ENCODE measurements around the gene HLA-G. TPM values are rescaled to one million over a fixed set of nuclear protein-coding genes. Genes with fewer than 3 reads are reported as not detected.

The HLA-G gene
- total RNA-seq, 4 donors from 2014 or later, result 0.80 to 1.1 TPM; not detected in 2

- H3K27ac ChIP-seq, result no peak overlapping the region
- H3K4me1 ChIP-seq, result no peaks in the 10 kb centered on the region
- 82% methylated on average over 2 of the region's 2 CpGs for WGBS
- no peak for DNase-seq (ENCODE audit: low spot score in 2 of 2)
- no peaks in the 10 kb centered on the region for H3K9me3 ChIP-seq
- H3K4me3 ChIP-seq, result no peak overlapping the region
- TF ChIP-seq POLR2AphosphoS5 (IDR thresholded peaks at IDR 0.05) (no peak), CTCF (IDR thresholded peaks at IDR 0.05) (no peak), POLR2A (IDR thresholded peaks at IDR 0.05) (no peak), EP300 (IDR thresholded peaks at IDR 0.05) (no peak)
- peaks cover 9% of the 10 kb centered on the region for H3K27me3 ChIP-seq
- H3K36me3 ChIP-seq, result no peaks in the 10 kb centered on the region
These were observed 17.3 kb upstream of the HLA-G start for GRCh38 chr6:29810371-29810770.

GRCh38 chr6:29811377-29811776 is 16.2 kb upstream of the HLA-G start:
- Histone ChIP-seq H3K27me3 (peaks cover 7% of the 10 kb centered on the region), H3K4me1 (no peaks in the 10 kb centered on the region), H3K36me3 (no peaks in the 10 kb centered on the region), H3K27ac (no peak overlapping the region), H3K9me3 (no peaks in the 10 kb centered on the region), H3K4me3 (no peak overlapping the region)
- DNase-seq (ENCODE audit: low spot score in 2 of 2), result no peak
- no peak for TF ChIP-seq EP300 (IDR thresholded peaks at IDR 0.05)
- no peak for TF ChIP-seq POLR2AphosphoS5 (IDR thresholded peaks at IDR 0.05)
- no peak for TF ChIP-seq POLR2A (IDR thresholded peaks at IDR 0.05)
- TF ChIP-seq CTCF (IDR thresholded peaks at IDR 0.05), result no peak
- WGBS, result 100% methylated on average over 1 of the region's 1 CpG

GRCh38 chr6:29813066-29813465 is 14.6 kb upstream of the HLA-G start:
- Histone ChIP-seq H3K27ac (no peak overlapping the region), H3K36me3 (no peaks in the 10 kb centered on the region), H3K4me1 (no peaks in the 10 kb centered on the region), H3K4me3 (no peak overlapping the region), H3K27me3 (no peaks in the 10 kb centered on the region), H3K9me3 (no peaks in the 10 kb centered on the region)
- 38% methylated on average over 1 of the region's 1 CpG for WGBS
- DNase-seq (ENCODE audit: low spot score in 2 of 2), result no peak
- TF ChIP-seq POLR2A (IDR thresholded peaks at IDR 0.05), result no peak
- TF ChIP-seq CTCF (IDR thresholded peaks at IDR 0.05), result no peak
- no peak for TF ChIP-seq EP300 (IDR thresholded peaks at IDR 0.05)
- TF ChIP-seq POLR2AphosphoS5 (IDR thresholded peaks at IDR 0.05), result no peak

GRCh38 chr6:29813809-29814208 is 13.8 kb upstream of the HLA-G start:
- Histone ChIP-seq H3K9me3 (no peaks in the 10 kb centered on the region), H3K27ac (no peak overlapping the region), H3K36me3 (no peaks in the 10 kb centered on the region), H3K4me3 (no peak overlapping the region), H3K27me3 (no peaks in the 10 kb centered on the region), H3K4me1 (no peaks in the 10 kb centered on the region)
- TF ChIP-seq POLR2A (IDR thresholded peaks at IDR 0.05) (no peak), CTCF (IDR thresholded peaks at IDR 0.05) (no peak), EP300 (IDR thresholded peaks at IDR 0.05) (no peak), POLR2AphosphoS5 (IDR thresholded peaks at IDR 0.05) (no peak)
- no peak for DNase-seq (ENCODE audit: low spot score in 2 of 2)
- WGBS, result 70% methylated on average over 7 of the region's 7 CpGs

- no peaks in the 10 kb centered on the region for H3K36me3 ChIP-seq
- H3K27ac ChIP-seq, result no peak overlapping the region
- DNase-seq (ENCODE audit: low spot score in 2 of 2), result no peak
- H3K4me3 ChIP-seq, result no peak overlapping the region
- TF ChIP-seq POLR2AphosphoS5 (IDR thresholded peaks at IDR 0.05), result no peak
- TF ChIP-seq EP300 (IDR thresholded peaks at IDR 0.05), result no peak
- TF ChIP-seq POLR2A (IDR thresholded peaks at IDR 0.05), result no peak
- no peak for TF ChIP-seq CTCF (IDR thresholded peaks at IDR 0.05)
- WGBS, result 71% methylated on average over 9 of the region's 9 CpGs
- no peaks in the 10 kb centered on the region for H3K27me3 ChIP-seq
- H3K9me3 ChIP-seq, result no peaks in the 10 kb centered on the region
- H3K4me1 ChIP-seq, result no peaks in the 10 kb centered on the region
These were observed 13.1 kb upstream of the HLA-G start for GRCh38 chr6:29814379-29815117.
